NCI-H2196 (cell line): ENCODE data around the gene MFSD2A.
A peak's percentile ranks its signal among the peaks of the same experiment; 100 is the strongest.
"Not testable (repeated sequence)": the region's sequence is repeated elsewhere in the genome, so short reads cannot be mapped to it uniquely, and the experiment has no call there.

Experiments used
- DNase-seq: peaks from one replicate; lab custom pipeline; 2025; ENCODE audit not compliant: unreplicated experiment; lab: John Stamatoyannopoulos, UW

MFSD2A gene

GRCh38 chr1:39954870-39955546 lies at the start of gene MFSD2A:
MFSD2A (plus strand) TSS chr1:39955145; CDS start chr1:39955293, 148 bp downstream.
- DNase-seq: peak; percentile 96

- DNase-seq: no peak
Measured at GRCh38 chr1:39905172-39905571, 49.8 kb upstream of the MFSD2A start.

DNA sequence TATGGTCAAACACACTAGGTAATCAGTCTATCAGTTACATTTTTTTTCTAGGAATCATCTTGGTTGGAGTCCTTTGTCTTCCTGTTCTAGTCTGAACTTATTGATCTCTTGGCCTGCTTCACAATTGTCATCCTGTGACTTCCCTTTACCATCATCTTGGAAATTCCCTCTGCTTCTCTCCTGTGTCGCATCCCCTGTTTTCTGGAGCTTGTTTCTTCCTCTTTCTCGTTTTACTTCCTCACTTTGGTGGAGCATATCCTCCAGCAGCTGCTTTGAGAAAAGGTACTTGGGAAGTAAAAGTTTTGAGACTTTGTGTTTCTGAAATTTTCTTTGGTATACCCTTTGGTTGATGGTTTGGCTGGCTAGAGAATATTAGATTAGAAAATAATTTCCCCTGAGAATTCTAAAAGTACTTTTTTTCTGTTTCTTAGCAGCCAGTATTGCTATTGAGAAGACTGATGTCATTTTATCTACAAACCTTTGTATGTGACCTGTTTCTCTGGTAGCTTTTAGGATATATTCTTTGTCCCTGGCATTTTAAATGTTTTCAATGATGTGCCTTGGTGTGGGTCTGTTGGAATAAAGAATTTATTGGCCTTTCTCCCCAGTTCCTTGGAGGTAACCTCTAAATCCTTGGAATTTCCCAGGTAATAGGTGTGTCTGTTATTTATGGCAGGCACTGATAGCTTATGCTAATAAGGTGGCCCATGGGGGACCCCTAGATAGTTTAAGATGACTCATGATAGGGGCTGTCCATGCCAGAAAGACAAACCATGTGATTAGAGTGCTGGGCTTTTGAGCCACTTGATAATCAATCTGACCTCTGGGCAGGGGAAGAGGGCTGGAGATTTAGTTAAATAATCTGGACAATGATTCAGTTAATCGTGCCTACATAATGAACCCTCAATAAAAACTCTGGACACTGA lies 47.2 kb upstream of the MFSD2A start:
- DNase-seq: no peak

DNA sequence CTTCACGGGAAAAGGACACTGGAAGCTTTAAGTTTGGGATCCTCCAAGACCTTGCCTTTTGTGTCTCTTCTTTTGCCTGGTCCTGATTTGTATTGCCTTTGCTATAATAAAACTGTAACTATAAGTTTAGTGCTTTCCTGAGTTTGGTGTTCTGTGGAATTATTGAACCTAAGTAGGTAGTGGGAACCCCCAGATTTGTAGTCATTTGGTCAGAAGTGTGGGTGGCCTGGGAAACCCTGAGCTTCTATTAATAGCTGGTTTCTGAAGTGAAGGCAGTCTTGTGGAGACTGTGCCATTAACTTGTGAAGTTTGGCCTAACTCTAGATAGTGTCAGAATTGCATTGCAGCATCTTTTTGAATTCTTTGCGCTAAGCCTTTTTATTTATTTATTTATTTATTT lies 46.4 kb upstream of the MFSD2A start:
- no peak for DNase-seq

GRCh38 chr1:39910263-39910662 lies 44.7 kb upstream of the MFSD2A start:
- no peak for DNase-seq

- DNase-seq: not testable (repeated sequence)
Measured at GRCh38 chr1:39913136-39913535, 41.8 kb upstream of the MFSD2A start.

- no peak for DNase-seq
Measured at GRCh38 chr1:39915499-39916129, 39.3 kb upstream of the MFSD2A start.

DNA sequence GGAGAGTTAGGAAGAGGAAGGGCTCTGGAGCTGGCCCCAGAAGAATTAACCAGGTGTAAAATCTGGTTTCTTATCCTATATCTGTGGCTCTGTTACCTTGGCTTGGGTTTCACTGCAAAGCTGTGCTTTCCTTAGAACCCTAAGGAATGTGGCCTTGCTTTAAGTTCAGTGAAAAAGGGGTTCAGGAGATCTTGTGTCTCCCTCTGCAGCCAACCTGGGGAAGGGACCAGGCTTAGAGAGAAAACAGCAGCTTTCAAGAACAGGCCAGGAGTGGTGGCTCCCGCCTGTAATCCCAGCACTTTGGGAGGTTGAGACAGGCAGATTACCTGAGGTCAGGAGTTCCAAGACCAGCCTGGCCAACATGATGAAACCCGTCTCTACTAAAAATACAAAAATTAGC lies 37.1 kb upstream of the MFSD2A start:
- DNase-seq: no peak

- peak; percentile 84 for DNase-seq
Measured at GRCh38 chr1:39919545-39919944, 35.4 kb upstream of the MFSD2A start.

GRCh38 chr1:39922251-39922688 lies 32.7 kb upstream of the MFSD2A start:
- no peak for DNase-seq

- DNase-seq: no peak
Measured at GRCh38 chr1:39925721-39926342, 29.1 kb upstream of the MFSD2A start.

- peak; percentile 76 for DNase-seq
Measured at GRCh38 chr1:39926343-39926793, 28.6 kb upstream of the MFSD2A start.

DNA sequence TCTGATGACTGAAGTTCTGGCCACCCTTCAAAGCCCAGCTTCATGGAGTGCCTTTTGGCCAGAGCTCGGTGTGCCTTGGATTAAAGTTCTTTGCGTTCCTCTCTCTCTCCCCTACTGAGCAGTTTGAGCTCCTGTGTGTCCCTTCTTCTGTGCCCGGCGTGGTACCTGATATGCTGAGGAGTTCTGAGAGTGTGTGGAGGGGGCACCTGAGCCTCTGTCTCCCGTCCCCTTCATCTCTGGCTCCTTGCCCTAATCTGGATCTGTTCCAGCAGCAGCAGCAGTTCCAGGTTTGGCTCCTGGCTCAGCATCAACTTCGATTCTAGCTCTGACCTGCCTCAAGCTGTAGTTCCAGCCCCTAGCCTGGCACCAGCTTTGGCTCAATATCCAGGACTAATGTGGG lies 28.1 kb upstream of the MFSD2A start:
- DNase-seq: peak; percentile 64

- no peak for DNase-seq
Measured at GRCh38 chr1:39927538-39927937, 27.4 kb upstream of the MFSD2A start.

GRCh38 chr1:39928809-39929587 lies 25.9 kb upstream of the MFSD2A start:
- DNase-seq: no peak

- DNase-seq: no peak
Measured at GRCh38 chr1:39933956-39934941, 20.7 kb upstream of the MFSD2A start.

DNA sequence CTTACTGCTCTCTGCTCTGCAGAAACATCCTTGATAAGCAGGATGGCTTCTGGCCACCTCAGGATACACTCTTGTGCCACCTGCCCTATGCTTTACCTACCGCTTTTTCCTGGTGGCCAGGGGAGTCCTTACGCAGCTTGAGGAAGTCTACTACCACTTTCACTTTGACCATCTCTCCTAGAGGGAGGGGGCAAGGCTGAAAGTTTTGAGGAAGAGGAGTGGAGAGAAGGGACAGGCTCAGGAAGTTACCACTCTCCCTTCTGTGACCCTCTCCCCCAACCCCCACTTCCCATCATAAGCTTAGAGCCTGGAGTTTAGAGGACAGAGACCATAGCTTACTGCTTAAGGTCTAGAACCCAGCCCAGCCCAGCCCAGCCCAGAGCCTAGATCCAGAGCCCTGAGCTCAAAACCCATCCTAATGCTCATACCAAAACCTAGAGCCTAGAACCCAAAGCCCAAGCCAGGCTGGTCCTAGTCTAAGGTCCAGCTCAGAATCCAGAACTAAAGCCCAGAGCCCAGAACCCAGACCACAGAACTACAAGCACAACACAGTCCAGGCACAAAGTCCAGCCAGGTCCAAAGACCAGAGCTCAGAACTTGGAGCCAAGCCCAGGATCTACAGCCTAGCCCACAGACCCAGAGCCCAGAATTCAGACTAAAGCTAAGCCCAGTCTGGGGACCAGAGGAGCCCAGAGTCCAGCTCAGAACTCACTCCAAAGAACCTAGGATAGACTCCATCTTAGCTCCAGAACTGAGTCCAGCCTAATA lies 18.0 kb upstream of the MFSD2A start:
- no peak for DNase-seq

DNA sequence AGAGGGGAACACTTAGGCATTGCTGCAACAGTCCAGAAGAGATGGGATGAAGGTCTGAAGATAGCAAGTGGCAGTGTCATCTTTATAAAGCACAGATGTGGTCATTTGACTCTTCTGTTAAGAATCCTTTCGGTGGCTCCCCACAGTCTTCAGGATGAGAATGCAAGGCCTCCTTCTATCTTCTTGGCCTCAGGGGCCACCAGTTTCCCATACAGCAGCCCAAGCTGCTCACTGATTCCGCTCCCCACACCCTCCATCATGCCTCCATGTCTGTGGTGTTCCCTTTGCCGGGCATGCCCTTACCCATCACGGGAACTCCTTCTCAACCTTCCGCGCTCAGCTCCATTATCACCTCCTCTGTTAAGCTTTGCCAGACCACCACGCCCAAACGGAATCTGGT lies 16.1 kb upstream of the MFSD2A start:
- DNase-seq: no peak
